SJSA1 (cell line): ENCODE measurements around the gene GRM1. TPM values are rescaled to one million over a fixed set of nuclear protein-coding genes. Genes with fewer than 3 reads are reported as not detected.

Source experiments
- DNase-seq, 2 experiments: peaks; one replicate each; pipeline ENCODE4 v3.0.0-alpha.2; 2015 to 2020; ENCODE audit warnings: low spot score in 2 of 2, low read depth in 1 of 2
- H3K27ac ChIP-seq: fragments of 250-450 bp; sonication (Bioruptor Pico); 2 replicates; pipeline ENCODE4 v1.5.1; 2020; ENCODE audit warnings: mild to moderate bottlenecking, moderate library complexity
- H3K27me3 ChIP-seq: fragments of 250-450 bp; sonication (Bioruptor Pico); replicated peaks from 2 replicates; pipeline ENCODE4 v1.5.1; 2020; ENCODE audit warnings: mild to moderate bottlenecking, moderate library complexity
- H3K36me3 ChIP-seq: fragments of 250-450 bp; sonication (Bioruptor Pico); 2 replicates; pipeline ENCODE4 v1.5.1; 2020; ENCODE audit warnings: mild to moderate bottlenecking
- H3K4me1 ChIP-seq: fragments of 250-450 bp; sonication (Bioruptor Pico); replicated peaks from 2 replicates; pipeline ENCODE4 v1.6.1; 2021; ENCODE audit warnings: mild to moderate bottlenecking
- H3K4me3 ChIP-seq: fragments of 250-450 bp; sonication (Bioruptor Pico); 2 replicates; pipeline ENCODE4 v1.5.1; 2020; ENCODE audit warnings: mild to moderate bottlenecking
- H3K9me3 ChIP-seq: fragments of 250-450 bp; sonication (Bioruptor Pico); replicated peaks from 2 replicates; pipeline ENCODE4 v1.5.1; 2020; ENCODE audit warnings: mild to moderate bottlenecking
- total RNA-seq: library from RNA; depleted of rRNA; stranded (reverse); fragments of >200 nt; shearing (Covaris generic); gene quantifications from 2 replicates; pipeline ENCODE4 v1.2.3, GENCODE V29; 2014; rRNA removed

Gene GRM1
- total RNA-seq, result not detected in 2 replicates

GRCh38 chr6:146028851-146029572, at the start of gene GRM1:
GRM1 (plus strand) TSS chr6:146029062; CDS start chr6:146029518, 456 bp downstream.
- no peaks in the 10 kb centered on the region for H3K4me1 ChIP-seq
- no peaks in the 10 kb centered on the region; the same call in 1 of the 2 replicates for H3K27me3 ChIP-seq
- no peak within 1 kb of the TSS for H3K27ac ChIP-seq
- peak in 1 of 2 experiments; percentile 39 for DNase-seq
- no peak within 1 kb of the TSS for H3K4me3 ChIP-seq
- H3K9me3 ChIP-seq, result no peaks in the 10 kb centered on the region
- H3K36me3 ChIP-seq, result no peaks in the 10 kb centered on the region

- Histone ChIP-seq H3K4me1 (no peaks in the 10 kb centered on the region), H3K36me3 (no peaks in the 10 kb centered on the region), H3K27ac (no peak overlapping the region), H3K27me3 (no peaks in the 10 kb centered on the region), H3K9me3 (no peaks in the 10 kb centered on the region), H3K4me3 (no peak overlapping the region)
- DNase-seq, result no peak
Observed at GRCh38 chr6:146009338-146009737, 19.5 kb upstream of the GRM1 start.

GRCh38 chr6:146014233-146014632, 14.6 kb upstream of the GRM1 start:
- Histone ChIP-seq H3K36me3 (no peaks in the 10 kb centered on the region), H3K27ac (no peak overlapping the region), H3K9me3 (no peaks in the 10 kb centered on the region), H3K4me3 (no peak overlapping the region), H3K27me3 (no peaks in the 10 kb centered on the region), H3K4me1 (no peaks in the 10 kb centered on the region)
- DNase-seq, result no peak

- Histone ChIP-seq H3K4me1 (no peaks in the 10 kb centered on the region), H3K36me3 (no peaks in the 10 kb centered on the region), H3K9me3 (no peaks in the 10 kb centered on the region), H3K27ac (no peak overlapping the region), H3K27me3 (no peaks in the 10 kb centered on the region), H3K4me3 (no peak overlapping the region)
- DNase-seq, result no peak
Observed at GRCh38 chr6:146017672-146018071, 11.2 kb upstream of the GRM1 start.

- no peaks in the 10 kb centered on the region for H3K4me1 ChIP-seq
- H3K27me3 ChIP-seq, result no peaks in the 10 kb centered on the region; the same call in 1 of the 2 replicates
- H3K4me3 ChIP-seq, result no peak overlapping the region
- H3K27ac ChIP-seq, result no peak overlapping the region
- no peak for DNase-seq
- no peaks in the 10 kb centered on the region for H3K9me3 ChIP-seq
- no peaks in the 10 kb centered on the region for H3K36me3 ChIP-seq
Observed at GRCh38 chr6:146026873-146027272, 2.0 kb upstream of the GRM1 start.

GRCh38 chr6:146027586-146028251, 1.1 kb upstream of the GRM1 start:
- Histone ChIP-seq H3K36me3 (no peaks in the 10 kb centered on the region), H3K4me3 (no peak overlapping the region), H3K27ac (no peak overlapping the region), H3K9me3 (no peaks in the 10 kb centered on the region), H3K4me1 (no peaks in the 10 kb centered on the region), H3K27me3 (no peaks in the 10 kb centered on the region; the same call in 1 of the 2 replicates)
- DNase-seq, result no peak

- no peak overlapping the region for H3K4me3 ChIP-seq
- peak; percentile 32 to 55 for DNase-seq
Observed at GRCh38 chr6:146028252-146028795, 538 bp upstream of the GRM1 start.

GRCh38 chr6:146029573-146030184, 817 bp downstream of the GRM1 start:
- Histone ChIP-seq H3K27me3 (no peaks in the 10 kb centered on the region; the same call in 1 of the 2 replicates), H3K27ac (no peak overlapping the region), H3K4me3 (no peak overlapping the region), H3K9me3 (no peaks in the 10 kb centered on the region), H3K36me3 (no peaks in the 10 kb centered on the region), H3K4me1 (no peaks in the 10 kb centered on the region)
- no peak for DNase-seq

More at GRCh38 chr6:146028252-146028795, 538 bp upstream of the GRM1 start:
- no peaks in the 10 kb centered on the region for H3K36me3 ChIP-seq
- no peak overlapping the region for H3K27ac ChIP-seq
- no peaks in the 10 kb centered on the region for H3K9me3 ChIP-seq
- no peaks in the 10 kb centered on the region; the same call in 1 of the 2 replicates for H3K27me3 ChIP-seq
- H3K4me1 ChIP-seq, result no peaks in the 10 kb centered on the region

GRCh38 chr6:146032387-146032786, 3.5 kb downstream of the GRM1 start:
- Histone ChIP-seq H3K4me3 (no peak overlapping the region), H3K36me3 (no peaks in the 10 kb centered on the region), H3K27me3 (no peaks in the 10 kb centered on the region; the same call in 1 of the 2 replicates), H3K4me1 (no peaks in the 10 kb centered on the region), H3K9me3 (no peaks in the 10 kb centered on the region), H3K27ac (no peak overlapping the region)
- DNase-seq, result no peak

- Histone ChIP-seq H3K36me3 (no peaks in the 10 kb centered on the region), H3K27me3 (peaks cover 4% of the 10 kb centered on the region; the same call in 1 of the 2 replicates), H3K9me3 (no peaks in the 10 kb centered on the region), H3K27ac (no peak overlapping the region), H3K4me1 (no peaks in the 10 kb centered on the region), H3K4me3 (no peak overlapping the region)
- DNase-seq, result no peak
Observed at GRCh38 chr6:146040360-146040759, 11.5 kb downstream of the GRM1 start.

GRCh38 chr6:146041282-146041681, 12.4 kb downstream of the GRM1 start:
- H3K4me1 ChIP-seq, result no peaks in the 10 kb centered on the region
- no peak for DNase-seq
- H3K27me3 ChIP-seq, result peaks cover 4% of the 10 kb centered on the region; the same call in 1 of the 2 replicates
- no peak overlapping the region for H3K27ac ChIP-seq
- H3K4me3 ChIP-seq, result no peak overlapping the region
- H3K9me3 ChIP-seq, result no peaks in the 10 kb centered on the region
- H3K36me3 ChIP-seq, result no peaks in the 10 kb centered on the region

- no peak for DNase-seq
- Histone ChIP-seq H3K4me3 (no peak overlapping the region), H3K4me1 (no peaks in the 10 kb centered on the region), H3K9me3 (no peaks in the 10 kb centered on the region), H3K27me3 (no peaks in the 10 kb centered on the region), H3K36me3 (no peaks in the 10 kb centered on the region), H3K27ac (no peak overlapping the region)
Observed at GRCh38 chr6:146047371-146047770, 18.5 kb downstream of the GRM1 start.

- Histone ChIP-seq H3K27me3 (no peaks in the 10 kb centered on the region), H3K9me3 (no peaks in the 10 kb centered on the region), H3K36me3 (no peaks in the 10 kb centered on the region), H3K27ac (no peak overlapping the region), H3K4me3 (no peak overlapping the region), H3K4me1 (no peaks in the 10 kb centered on the region)
- DNase-seq, result no peak
Observed at GRCh38 chr6:146050168-146050567, 21.3 kb downstream of the GRM1 start.

GRCh38 chr6:146056506-146056905, 27.6 kb downstream of the GRM1 start:
- no peaks in the 10 kb centered on the region for H3K36me3 ChIP-seq
- no peaks in the 10 kb centered on the region for H3K27me3 ChIP-seq
- H3K4me1 ChIP-seq, result no peaks in the 10 kb centered on the region
- H3K4me3 ChIP-seq, result no peak overlapping the region
- no peak for DNase-seq
- no peak overlapping the region for H3K27ac ChIP-seq
- no peaks in the 10 kb centered on the region for H3K9me3 ChIP-seq
